ENCODE data around the gene RAP2A. TPM values are rescaled to one million over a fixed set of nuclear protein-coding genes. Genes with fewer than 3 reads are reported as not detected.
A peak's percentile ranks its signal among the peaks of the same experiment; 100 is the strongest.

Gene RAP2A
- total and polyA plus RNA-seq, 10 of the 15 experiments (the other 5 are each of a cell fraction or from before 2014, with no cell fraction given) = 3.5 to 35.1 (median 14.9) TPM

DNA sequence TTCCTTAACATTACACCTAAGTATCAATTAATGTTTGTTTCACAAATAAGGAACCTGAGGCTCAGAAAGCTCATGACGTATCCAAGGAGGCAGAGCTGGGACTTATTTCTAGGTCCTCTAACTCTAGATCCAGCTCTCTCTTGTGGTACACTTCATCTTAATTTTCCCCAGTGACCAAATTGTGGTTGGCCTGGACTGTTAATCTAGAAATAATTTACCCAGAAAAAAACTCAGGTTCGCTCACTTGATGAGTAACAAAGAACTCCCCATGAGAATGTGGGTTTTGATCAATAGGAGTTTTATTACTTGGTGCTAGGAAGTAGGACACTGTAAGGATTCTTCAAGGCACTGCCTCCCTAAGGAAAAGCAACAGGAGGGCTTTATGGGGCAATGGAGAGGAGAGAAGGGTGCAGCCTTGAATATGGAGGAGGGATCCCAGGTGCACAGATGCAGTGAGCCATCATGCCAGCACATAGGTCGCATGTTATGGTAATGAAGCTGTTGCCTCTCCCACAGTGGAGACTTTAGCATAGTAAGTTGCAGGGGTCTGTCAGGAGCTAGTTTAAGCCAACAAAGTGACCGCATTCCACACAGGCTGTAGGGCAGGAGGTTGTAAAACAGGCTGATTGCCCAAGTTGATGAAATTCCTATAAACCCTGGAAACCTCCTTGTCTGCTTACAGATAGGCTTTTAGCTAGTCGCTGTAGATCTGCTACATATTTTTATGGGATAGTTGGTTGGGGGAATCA lies 14.7 kb downstream of the RAP2A start (continued):
- TF ChIP-seq, protein P1, sequence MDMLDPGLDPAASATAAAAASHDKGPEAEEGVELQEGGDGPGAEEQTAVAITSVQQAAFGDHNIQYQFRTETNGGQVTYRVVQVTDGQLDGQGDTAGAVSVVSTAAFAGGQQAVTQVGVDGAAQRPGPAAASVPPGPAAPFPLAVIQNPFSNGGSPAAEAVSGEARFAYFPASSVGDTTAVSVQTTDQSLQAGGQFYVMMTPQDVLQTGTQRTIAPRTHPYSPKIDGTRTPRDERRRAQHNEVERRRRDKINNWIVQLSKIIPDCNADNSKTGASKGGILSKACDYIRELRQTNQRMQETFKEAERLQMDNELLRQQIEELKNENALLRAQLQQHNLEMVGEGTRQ (IDR thresholded peaks at IDR 0.05; ENCODE audit: borderline replicate concordance, low read depth, low read length) = no peak
- no peak for TF ChIP-seq SMARCA5 (IDR thresholded peaks at IDR 0.05)
- TF ChIP-seq, protein P2, sequence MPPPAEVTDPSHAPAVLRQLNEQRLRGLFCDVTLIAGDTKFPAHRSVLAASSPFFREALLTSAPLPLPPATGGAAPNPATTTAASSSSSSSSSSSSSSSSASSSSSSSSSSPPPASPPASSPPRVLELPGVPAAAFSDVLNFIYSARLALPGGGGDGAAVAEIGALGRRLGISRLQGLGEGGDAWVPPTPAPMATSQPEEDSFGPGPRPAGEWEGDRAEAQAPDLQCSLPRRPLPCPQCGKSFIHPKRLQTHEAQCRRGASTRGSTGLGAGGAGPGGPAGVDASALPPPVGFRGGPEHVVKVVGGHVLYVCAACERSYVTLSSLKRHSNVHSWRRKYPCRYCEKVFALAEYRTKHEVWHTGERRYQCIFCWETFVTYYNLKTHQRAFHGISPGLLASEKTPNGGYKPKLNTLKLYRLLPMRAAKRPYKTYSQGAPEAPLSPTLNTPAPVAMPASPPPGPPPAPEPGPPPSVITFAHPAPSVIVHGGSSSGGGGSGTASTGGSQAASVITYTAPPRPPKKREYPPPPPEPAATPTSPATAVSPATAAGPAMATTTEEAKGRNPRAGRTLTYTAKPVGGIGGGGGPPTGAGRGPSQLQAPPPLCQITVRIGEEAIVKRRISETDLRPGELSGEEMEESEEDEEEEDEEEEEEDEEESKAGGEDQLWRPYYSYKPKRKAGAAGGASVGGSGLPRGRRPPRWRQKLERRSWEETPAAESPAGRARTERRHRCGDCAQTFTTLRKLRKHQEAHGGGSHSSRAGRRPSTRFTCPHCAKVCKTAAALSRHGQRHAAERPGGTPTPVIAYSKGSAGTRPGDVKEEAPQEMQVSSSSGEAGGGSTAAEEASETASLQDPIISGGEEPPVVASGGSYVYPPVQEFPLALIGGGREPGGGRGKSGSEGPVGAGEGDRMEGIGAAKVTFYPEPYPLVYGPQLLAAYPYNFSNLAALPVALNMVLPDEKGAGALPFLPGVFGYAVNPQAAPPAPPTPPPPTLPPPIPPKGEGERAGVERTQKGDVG (CRISPR knock-in tag; IDR thresholded peaks at IDR 0.05) = no peak
- no peak for TF ChIP-seq ZNF24 (IDR thresholded peaks at IDR 0.05)
- no peak for TF ChIP-seq RELA (IDR thresholded peaks at IDR 0.05; ENCODE audit: borderline replicate concordance, partially characterized antibody)
- TF ChIP-seq JUND (IDR thresholded peaks at IDR 0.05; ENCODE audit: low read depth, low read length) = no peak
- TF ChIP-seq IKZF1 (conservative IDR thresholded peaks at IDR 0.05) = peak; percentile 41
- TF ChIP-seq IKZF2 (IDR thresholded peaks at IDR 0.05) = peak in 1 of 2 experiments; percentile 20; a peak in 1 of 4 replicates
- no peak for TF ChIP-seq RBBP5 (conservative IDR thresholded peaks at IDR 0.05)
- no peak for TF ChIP-seq PAX8 (IDR thresholded peaks at IDR 0.05)
- TF ChIP-seq, protein P3, sequence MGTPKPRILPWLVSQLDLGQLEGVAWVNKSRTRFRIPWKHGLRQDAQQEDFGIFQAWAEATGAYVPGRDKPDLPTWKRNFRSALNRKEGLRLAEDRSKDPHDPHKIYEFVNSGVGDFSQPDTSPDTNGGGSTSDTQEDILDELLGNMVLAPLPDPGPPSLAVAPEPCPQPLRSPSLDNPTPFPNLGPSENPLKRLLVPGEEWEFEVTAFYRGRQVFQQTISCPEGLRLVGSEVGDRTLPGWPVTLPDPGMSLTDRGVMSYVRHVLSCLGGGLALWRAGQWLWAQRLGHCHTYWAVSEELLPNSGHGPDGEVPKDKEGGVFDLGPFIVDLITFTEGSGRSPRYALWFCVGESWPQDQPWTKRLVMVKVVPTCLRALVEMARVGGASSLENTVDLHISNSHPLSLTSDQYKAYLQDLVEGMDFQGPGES (IDR thresholded peaks at IDR 0.05) = no peak
